NCI-H748 (cell line): Measurements from ENCODE around the gene STK38L.
A peak's percentile ranks its signal among the peaks of the same experiment; 100 is the strongest.

Experiments
- DNase-seq: peaks from one replicate; lab custom pipeline; 2025; ENCODE audit not compliant: unreplicated experiment; lab: John Stamatoyannopoulos, UW

The STK38L gene

DNA sequence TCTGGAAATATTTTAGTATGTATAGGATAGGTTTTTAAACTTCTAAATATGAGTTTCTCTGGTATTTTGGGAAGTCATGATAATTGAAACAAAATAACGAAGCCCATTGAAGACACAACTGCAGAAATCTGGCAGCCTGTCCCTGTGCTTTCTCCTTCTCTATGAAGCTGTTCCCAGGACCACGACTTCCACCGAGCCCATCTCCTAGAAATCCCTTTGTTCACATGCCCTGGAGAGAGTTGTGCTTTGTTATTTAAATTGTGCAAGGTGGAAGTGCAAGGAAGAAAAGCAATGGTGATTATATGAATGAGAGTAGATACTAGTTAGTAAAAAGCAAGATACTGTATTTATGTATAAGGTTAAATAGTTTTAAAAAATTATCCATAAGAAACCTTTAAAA is 32.2 kb downstream of the STK38L start:
- no peak for DNase-seq

DNA sequence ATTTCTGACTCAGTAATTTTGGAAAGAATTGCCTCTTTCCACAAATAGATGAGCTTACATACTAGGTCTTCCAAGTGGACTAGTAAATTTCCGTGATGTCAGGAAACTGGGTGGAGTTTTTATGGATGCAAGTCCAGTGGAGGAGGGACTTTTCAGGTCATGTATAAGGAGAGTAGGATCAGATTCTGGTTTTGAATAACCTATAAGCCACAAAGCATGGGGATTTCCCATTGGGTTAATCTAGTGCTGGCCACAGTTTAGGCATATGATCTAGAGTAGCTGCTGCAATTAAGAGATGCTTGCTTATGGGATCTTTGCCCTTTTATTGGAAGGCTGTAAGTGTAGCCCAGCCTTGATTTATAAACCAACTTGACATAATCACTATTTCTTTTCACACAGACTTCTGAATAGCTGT is 33.8 kb downstream of the STK38L start:
- DNase-seq = peak; percentile 0

DNA sequence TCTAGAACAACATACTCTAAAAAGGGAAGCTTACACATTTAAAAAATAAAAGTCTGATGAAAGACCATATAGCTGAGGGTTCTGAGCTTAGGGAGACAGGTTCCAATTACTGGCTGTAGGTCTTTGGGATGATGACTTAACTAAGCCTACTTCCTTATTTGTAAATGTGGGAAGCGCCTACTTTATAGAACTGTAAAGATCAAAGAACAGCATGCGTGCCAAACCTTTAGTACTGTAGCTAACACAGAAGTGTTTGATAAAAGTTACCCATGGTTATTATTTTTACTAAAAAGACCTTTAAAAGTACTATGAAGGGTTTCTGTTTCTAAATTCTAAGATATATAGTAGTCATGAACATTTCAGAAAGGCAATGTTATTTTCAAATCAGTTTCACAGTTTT is 35.7 kb downstream of the STK38L start:
- DNase-seq = no peak

DNA sequence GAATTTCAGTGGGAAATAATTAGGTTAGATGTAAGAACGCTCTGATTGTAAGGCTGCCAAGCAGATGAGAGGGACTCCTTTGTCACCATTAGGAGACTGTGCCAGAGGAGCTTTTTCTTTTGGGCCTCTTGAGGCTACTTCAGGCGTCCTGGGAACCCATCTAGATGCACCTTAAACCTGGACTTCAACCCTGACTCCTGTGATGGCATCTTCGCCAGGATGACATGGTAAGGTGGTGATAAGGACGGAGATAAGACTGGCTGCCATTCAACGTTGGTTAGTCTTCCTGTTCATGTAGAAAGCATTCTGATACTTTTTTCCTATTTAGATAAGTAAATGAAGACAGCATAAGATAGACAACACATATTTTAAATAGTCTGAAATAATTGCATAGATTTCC is 36.3 kb downstream of the STK38L start:
- no peak for DNase-seq

DNA sequence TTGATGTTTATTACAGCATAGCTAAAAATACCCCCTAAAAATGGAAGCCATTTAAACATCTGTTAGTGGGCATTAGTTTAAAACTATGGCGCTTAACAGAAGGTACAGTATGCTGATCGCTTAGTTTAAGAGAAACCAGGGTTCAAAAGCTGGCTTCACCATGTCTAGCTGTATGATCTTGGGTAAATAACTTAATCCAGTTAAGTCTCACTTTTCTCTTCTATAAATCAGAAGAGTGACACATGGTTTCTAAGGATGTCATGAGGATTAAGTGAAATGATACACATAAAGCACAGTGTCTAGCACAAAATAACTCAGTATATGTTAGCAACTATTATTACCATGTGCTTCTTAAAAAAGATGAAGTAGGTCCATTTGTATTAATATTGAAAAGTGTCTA is 38.7 kb downstream of the STK38L start:
- no peak for DNase-seq

DNA sequence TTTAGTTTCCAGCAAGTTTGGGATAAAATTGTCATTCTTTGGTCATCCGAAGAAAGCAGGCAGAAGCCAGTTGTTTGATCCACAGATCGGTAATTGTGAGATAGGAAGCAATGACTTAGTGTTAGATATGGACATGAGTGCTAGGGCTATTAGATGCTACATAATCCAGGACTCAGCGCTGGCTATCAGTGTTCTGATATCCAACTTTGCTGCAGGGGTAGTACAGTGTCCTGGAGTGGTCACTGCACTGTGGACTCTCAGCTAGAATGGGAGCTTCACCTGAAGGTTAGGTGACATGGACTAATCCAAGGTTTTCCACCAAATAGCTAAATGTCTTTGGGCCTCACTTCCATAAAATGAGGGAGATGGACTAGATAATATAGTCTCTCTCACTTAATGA is 39.9 kb downstream of the STK38L start:
- DNase-seq = no peak

DNA sequence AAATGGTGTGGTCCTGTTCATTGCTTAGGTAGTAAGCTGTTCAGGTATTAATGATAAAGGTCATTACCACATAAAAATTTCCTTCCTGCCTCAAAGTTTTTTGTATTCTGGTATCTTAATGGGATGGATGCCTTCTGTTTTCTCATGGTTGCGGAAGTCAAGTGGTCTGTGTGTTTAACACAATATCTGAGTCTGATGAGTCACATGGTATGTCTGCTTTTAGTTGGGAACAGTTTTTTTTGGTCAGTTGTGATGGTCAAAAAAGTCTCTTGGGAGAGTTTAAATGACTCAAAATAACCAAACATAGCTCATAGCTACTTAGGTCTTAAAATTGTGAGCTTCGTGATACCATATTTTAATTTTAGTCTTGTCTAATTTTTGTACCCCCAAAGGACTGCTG is 40.7 kb downstream of the STK38L start:
- no peak for DNase-seq

DNA sequence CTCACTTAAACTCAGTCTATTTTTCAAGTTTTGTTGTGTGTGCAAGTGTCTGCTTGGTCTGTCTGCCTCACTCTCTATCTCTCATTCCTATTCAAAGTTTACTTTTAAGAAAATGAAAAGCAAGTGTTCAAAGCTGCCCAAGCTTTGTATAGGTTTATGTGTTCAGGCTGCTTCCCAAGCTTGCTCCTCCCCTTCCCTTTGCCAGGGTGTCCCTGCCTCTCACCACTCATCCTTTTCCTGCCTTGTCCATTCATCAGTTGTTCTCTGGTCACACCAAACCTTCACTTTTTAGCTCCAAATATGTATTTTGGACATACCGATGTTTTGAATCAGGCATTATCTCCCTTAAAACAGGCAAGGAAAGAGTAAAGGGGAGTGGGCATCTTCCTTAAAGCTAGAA is 41.3 kb downstream of the STK38L start:
- no peak for DNase-seq

DNA sequence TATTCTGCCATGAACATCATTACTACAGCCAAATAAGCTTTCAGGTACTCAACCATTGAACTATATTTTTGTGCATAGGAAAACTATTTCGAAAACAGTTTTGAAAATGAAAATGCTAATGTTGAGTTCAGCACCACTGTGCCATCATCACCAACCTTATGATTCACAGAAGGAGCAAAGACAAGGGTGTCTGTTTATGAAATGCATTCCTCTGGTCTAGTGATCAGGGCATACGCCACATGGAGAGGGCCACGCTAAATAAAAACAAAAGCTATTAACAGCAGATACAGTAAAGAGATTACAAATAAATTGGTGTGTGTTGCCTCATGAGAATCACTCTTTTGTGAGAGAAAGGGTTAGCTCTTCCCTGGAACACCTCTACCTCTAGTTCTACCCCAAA is 45.3 kb downstream of the STK38L start:
- no peak for DNase-seq

DNA sequence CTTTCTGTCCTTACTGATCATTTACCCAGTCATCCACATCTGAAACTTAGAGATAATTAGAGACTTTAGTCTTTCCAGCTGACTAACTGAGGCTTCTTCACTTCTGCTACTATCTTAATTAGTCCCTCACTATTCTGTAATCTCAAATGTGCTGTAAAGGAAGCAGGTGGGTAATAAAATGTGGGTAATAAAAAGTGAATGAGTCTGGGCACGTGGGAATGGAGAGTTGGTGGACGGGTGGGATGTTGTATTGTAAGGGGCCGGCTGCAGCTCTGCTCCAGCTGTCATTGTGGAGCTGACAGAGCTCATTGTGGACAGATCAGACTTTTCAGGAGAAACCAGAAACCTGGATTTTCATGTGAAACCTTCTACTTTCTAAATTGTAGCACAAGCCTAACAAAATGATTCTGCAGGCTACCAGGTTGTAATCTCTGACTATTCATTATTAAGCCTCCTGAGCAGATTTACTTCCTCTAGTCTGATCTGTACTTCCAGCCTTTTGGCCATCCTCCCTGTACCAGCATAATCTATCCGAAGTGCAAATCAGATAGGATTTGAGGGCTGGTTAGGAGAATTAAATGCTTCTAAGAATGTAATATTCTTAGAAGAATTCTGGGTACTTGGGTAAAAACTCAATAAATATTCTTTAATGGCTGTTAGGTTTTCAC is 46.5 kb downstream of the STK38L start:
- peak; percentile 0 for DNase-seq

DNA sequence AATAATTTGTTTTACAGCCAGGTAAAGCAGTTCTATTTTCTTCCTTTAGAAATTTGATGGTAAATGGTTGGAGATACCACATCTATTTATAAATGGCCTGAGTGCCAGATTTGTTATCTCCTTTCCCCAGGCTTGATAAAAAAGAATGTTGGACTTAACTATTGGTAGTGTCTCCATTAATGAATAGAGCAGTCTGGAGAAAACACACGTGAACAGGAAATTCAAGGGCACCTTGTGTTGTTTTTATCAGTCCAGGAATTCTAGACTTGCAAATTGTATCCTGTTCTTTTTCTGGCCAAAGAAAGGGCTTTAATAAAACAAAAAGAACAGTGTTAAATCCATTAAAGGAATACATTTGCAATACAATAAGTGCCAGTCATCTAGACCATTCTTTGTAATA is 47.8 kb downstream of the STK38L start:
- DNase-seq = no peak

DNA sequence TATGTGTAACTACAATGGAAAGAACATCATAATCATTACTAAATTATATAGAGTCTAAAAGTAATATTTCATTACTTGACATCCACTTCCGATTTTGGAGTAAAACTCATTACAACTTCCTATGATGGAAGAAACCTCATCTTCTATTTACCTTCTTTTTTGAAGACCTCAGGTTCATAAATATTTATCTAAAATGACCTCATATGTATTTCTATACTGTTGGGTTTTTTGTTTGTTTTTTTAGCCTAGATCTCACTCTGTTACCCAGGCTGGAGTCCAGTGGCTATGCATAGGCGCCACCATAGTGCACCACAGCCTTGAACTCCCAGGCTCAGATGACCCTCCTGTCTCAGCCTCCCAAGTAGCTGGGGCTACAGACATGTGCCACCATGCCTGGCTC is 48.6 kb downstream of the STK38L start:
- DNase-seq = no peak

DNA sequence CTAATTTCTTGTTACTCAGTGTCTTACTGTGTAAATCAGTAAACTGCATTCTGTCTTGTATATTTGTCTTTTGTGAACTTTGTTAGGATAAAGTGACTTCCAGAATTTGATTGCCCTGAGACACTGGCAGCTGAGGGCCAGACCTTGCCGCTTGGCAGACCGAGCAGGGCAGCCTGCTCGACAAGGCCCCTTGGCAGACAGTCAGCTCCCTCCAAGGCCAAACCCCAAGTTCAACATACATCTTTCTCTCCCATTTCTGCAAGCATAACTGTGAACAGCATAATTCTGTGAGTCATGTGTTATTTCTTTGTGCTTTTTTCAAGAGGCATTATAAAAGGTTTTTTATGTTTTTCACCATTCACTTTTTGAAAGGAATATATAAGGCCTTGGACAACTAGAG is 49.4 kb downstream of the STK38L start:
- DNase-seq = no peak

DNA sequence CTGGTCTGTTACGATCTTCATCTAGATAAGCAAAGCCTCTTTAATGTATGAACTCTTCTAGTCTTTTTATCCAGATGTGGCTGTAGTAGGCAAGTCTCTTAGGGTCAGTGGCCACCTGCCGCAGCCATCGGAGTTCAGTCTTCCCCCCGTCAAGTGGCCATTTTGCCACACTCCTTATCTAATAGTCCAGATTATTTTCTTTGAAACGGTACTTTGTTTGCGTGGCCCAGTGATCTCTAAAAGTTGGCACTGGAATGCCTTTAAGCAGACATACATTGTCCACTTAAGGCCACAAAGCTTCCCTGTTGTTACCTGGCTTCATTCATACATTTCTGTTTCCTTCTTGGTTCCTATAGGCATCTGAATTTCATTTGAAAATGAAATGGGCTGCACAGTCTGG is 52.6 kb downstream of the STK38L start:
- DNase-seq = no peak

DNA sequence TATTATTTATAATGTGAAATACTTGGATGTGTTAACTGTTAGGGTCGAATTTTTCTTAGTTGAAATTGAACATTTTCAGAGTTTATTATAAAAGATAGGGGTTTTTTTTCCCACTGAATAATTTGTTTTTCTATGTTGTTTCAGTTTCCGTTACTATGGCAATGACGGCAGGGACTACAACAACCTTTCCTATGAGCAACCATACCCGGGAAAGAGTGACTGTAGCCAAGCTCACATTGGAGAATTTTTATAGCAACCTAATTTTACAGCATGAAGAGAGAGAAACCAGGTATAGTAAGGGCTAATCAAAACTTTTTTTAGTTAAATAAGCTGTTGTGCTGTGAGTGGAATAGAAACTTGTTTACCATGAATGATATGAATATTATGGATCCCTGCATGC is 53.5 kb downstream of the STK38L start:
- no peak for DNase-seq

DNA sequence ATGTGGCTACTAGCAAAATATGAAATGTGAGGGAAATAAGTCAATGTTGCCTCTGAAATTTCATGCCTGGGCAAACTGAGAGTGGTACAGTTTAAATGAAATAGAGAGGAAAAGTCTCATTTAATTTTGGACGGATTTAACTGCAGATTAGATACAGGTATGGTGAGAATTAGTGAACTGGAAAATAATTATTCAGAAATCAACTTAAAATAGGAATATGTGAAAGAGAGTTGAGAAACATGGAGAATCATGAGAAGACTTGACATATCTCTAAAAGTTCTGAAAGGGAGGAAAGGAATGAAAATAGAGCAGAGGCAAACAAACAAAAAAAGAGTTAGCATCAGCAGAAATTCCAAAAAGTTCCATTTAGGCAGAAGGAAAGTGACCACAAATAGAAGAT is 55.0 kb downstream of the STK38L start:
- DNase-seq = no peak

DNA sequence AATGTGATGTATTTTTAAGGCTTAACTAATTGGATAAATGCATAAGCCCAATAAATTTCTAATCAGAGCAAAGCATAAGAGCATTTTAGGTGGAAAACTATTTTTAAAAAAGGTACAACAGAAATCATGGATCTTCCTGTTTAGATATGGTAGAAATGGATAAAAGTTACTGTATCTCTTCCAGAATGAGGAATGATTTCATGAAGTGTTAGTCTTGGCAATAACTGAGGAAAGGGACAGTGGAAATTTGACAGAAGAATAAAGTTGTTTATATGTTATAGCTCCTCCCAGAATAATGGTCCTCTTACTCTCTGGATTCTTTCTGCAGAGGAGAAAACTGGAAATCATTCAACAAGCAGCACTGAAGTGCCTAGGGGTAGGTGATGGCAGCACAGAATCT is 56.1 kb downstream of the STK38L start:
- DNase-seq = no peak

DNA sequence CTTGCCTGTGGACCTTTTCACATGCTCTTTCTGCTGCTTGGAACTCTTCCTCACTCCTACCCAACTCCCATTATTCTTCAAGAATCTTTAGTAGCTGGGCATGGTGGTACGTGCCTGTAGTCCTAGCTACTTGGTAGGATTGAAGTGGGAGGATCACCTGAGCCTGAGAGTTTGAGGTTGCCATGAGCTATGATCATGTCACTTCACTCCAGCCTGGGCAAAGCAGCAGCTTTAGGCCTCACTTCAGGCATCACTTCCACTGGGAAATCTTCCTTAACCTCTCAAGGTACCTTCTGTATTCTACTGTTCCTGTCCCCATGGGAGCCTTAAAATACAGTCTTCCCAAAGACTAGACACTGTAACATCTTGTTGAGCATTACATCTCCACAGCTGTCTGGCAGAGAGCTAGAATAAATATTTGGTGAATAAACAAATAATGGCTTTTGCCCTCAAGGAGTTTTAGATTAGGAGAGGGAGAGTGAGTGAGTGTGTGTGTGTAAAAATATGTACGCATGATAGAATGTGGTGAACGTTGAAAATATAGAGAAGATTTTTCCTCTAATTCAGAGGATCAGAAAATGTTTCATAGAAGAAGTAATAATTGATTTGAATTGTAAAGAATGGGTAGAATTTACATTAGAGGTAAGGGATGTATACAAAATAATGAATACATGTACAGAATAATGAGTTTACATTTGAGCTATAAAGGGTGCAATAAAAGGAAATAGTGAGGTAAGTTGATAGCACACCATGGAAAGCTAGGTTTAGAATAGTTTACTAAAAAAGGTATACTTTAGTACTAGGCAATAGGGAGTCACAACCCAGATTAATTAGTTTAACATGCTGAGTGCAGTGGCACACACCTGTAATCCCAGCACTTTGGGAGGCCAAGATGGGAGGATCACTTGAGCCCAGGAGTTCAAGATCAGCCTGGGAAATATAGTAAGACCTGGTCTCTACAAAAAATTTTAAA is 59.3 kb downstream of the STK38L start:
- peak; percentile 5 for DNase-seq

DNA sequence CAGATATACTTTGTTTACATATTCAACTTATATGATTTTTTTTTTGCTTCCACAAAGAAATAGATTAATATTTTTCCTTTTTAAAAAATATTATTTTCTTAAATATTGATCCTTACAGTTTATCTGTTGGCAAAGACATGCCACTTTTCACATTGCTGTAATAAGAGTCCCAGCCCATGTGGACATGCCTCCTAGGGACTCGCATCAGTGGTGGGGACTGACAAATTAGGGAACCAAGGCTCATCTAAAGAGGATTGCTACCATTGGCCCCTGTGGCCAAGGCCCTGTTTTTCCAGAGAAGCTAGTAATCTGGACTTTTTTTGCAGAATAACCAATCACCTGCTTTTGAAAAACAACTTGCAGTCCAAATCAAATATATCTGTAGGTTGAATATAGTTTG is 60.8 kb downstream of the STK38L start:
- DNase-seq = no peak

DNA sequence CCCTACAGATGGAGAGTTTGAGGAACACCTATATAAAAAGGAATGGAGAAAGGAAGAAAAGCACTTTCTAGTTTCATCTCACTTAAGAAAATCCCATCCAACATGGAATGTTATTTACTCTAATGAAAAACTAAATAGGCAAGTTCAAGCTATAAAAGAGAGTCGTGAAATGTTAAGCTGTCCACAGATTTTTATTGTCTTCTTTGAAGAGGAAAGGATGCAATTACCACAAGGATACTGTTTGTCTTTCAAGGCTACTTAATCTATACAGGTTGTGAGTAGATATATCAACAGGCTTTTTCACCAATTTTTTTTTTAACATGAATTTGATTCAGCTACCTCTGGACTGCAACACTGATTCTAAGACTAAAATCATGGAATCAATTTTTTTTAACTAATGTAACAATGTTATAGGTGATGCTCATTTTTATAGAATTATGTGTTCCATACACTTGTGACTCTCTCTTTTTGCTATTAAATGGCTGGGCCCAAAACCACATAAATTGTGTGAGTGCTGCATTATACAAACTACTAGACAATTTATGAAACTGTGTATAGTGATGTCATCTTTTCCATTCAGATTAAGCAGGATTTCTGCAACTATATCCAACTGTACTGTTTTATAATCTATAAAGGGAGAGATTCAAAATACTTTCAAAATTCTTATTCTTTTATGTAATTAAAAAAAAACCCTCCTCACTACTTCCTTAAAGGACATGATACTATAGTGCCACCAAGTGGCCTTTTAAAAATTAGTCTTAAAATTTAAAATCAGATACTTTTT is 61.8 kb downstream of the STK38L start:
- DNase-seq = peak; percentile 17

DNA sequence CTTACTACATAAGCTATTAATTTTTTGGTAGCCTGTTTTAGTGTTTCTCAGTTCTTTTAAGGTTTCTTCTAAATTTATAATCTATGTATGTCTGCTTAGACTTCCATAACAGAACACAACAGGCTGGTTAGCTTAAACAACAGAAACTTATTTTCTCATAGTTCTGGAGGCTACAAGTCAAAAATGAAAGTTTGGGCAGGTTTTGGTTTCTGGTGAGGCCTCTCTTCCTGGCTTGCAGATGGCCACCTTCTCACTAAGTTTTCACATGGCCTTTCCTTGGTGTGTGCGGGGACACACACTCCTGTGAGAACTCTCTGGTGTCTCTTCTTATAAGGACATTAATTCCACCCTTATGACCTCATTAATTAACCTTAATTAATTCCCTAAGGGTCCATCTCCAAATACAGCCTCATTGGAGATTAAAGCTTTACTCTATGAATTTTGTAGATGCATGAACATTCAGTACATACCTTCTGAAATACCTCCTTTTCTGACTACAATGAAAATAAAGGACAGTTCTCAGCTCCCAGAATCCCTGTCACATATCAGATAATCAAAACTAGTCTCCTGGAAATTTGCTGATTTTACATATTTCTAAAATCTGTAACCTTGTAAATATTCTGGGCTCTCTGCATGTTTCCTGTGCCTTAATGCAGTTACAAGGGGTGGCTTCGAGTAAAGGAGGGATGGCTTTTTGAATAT is 65.4 kb downstream of the STK38L start:
- no peak for DNase-seq
